HUES64 (cell line): ENCODE results near the gene NRM.
A peak's percentile ranks its signal among the peaks of the same experiment; 100 is the strongest.

ENCODE experiments used
- H3K27ac ChIP-seq: 2 replicates; pipeline ENCODE4 v1.7.0; 2013; ENCODE audit warnings: low read depth, low read length, inconsistent platforms
- H3K27me3 ChIP-seq: 2 replicates; pipeline ENCODE4 v1.6.1; 2013; ENCODE audit warnings: mild to moderate bottlenecking, low read length; ENCODE audit not compliant: insufficient read depth
- H3K36me3 ChIP-seq: 2 replicates; pipeline ENCODE4 v1.6.1; 2013; ENCODE audit warnings: mild to moderate bottlenecking, low read length; ENCODE audit not compliant: insufficient read depth
- H3K4me1 ChIP-seq: 2 replicates; pipeline ENCODE4 v1.6.1; 2013; ENCODE audit warnings: mild to moderate bottlenecking, low read length, moderate library complexity; ENCODE audit not compliant: insufficient read depth
- H3K4me3 ChIP-seq: 2 replicates; pipeline ENCODE4 v1.5.1; 2013; ENCODE audit warnings: mild to moderate bottlenecking, low read length, moderate library complexity
- H3K9ac ChIP-seq: 2 replicates; pipeline ENCODE4 v1.6.1; 2013; ENCODE audit warnings: mild to moderate bottlenecking, low read depth, low read length
- H3K9me3 ChIP-seq: 2 replicates; pipeline ENCODE4 v1.6.1; 2013; ENCODE audit warnings: low read depth, low read length; ENCODE audit not compliant: insufficient read depth
- WGBS: fragments of 150-250, 120-280 bp; methylation state at CpG from one replicate; pipeline ENCODE4 v1.1.7; 2013; ENCODE audit warnings: missing lambda C conversion rate; 5-methylcytosine and 5-hydroxymethylcytosine counted together

Gene NRM

GRCh38 chr6:30703011-30703410, 12.2 kb upstream of the NRM start:
- 98% methylated on average over 10 of the region's 10 CpGs for WGBS
- H3K9ac ChIP-seq: no peak overlapping the region
- no peak overlapping the region for H3K27ac ChIP-seq
- H3K27me3 ChIP-seq: no peaks in the 10 kb centered on the region
- no peaks in the 10 kb centered on the region for H3K9me3 ChIP-seq
- no peak overlapping the region for H3K4me3 ChIP-seq
- peaks cover 75% of the 10 kb centered on the region for H3K36me3 ChIP-seq
- no peaks in the 10 kb centered on the region; the same call in 1 of the 2 replicates for H3K4me1 ChIP-seq

GRCh38 chr6:30700340-30700739, 9.6 kb upstream of the NRM start:
- 60% methylated on average over 4 of the region's 4 CpGs for WGBS
- H3K9ac ChIP-seq: no peak overlapping the region
- H3K9me3 ChIP-seq: no peaks in the 10 kb centered on the region
- H3K27me3 ChIP-seq: no peaks in the 10 kb centered on the region
- no peak overlapping the region for H3K4me3 ChIP-seq
- H3K36me3 ChIP-seq: peaks cover 54% of the 10 kb centered on the region
- 0 out of 2 replicates have a peak overlapping the region, but pooled peaks have one; percentile 18 for H3K27ac ChIP-seq
- H3K4me1 ChIP-seq: no peaks in the 10 kb centered on the region; the same call in 1 of the 2 replicates

- no peaks in the 10 kb centered on the region for H3K9me3 ChIP-seq
- no peaks in the 10 kb centered on the region for H3K27me3 ChIP-seq
- peaks cover 3% of the 10 kb centered on the region; the same call in 1 of the 2 replicates for H3K4me1 ChIP-seq
- peaks cover 18% of the 10 kb centered on the region for H3K36me3 ChIP-seq
- H3K4me3 ChIP-seq: no peak overlapping the region
- no peak overlapping the region for H3K9ac ChIP-seq
- H3K27ac ChIP-seq: no peak overlapping the region
- 92% methylated on average over 5 of the region's 5 CpGs for WGBS
These were observed 5.6 kb upstream of the NRM start for GRCh38 chr6:30696432-30696831.

GRCh38 chr6:30691208-30691847, 544 bp upstream of the NRM start:
- peak overlapping the region; percentile 39; the same call in 1 of the 2 replicates for H3K9ac ChIP-seq
- no peaks in the 10 kb centered on the region for H3K36me3 ChIP-seq
- H3K9me3 ChIP-seq: no peaks in the 10 kb centered on the region
- WGBS: 45% methylated on average over 4 of the region's 8 CpGs
- no peaks in the 10 kb centered on the region for H3K27me3 ChIP-seq
- peaks cover 15% of the 10 kb centered on the region; the same call in 1 of the 2 replicates for H3K4me1 ChIP-seq
- peak overlapping the region; percentile 86 for H3K4me3 ChIP-seq
- H3K27ac ChIP-seq: peak overlapping the region; percentile 43; the same call in 1 of the 2 replicates

GRCh38 chr6:30689985-30690384, 799 bp downstream of the NRM start:
- H3K4me1 ChIP-seq: peaks cover 20% of the 10 kb centered on the region
- no peak overlapping the region for H3K27ac ChIP-seq
- WGBS: 59% methylated on average over 4 of the region's 4 CpGs
- H3K36me3 ChIP-seq: no peaks in the 10 kb centered on the region
- H3K9ac ChIP-seq: peak overlapping the region; percentile 65; the same call in 1 of the 2 replicates
- peak overlapping the region; percentile 86 for H3K4me3 ChIP-seq
- no peaks in the 10 kb centered on the region for H3K27me3 ChIP-seq
- no peaks in the 10 kb centered on the region for H3K9me3 ChIP-seq

- H3K27me3 ChIP-seq: no peaks in the 10 kb centered on the region
- peak overlapping the region; percentile 86 for H3K4me3 ChIP-seq
- no peak overlapping the region for H3K27ac ChIP-seq
- no peaks in the 10 kb centered on the region for H3K36me3 ChIP-seq
- H3K9me3 ChIP-seq: no peaks in the 10 kb centered on the region
- no peak overlapping the region for H3K9ac ChIP-seq
- H3K4me1 ChIP-seq: peaks cover 23% of the 10 kb centered on the region
- WGBS: 93% methylated on average over 11 of the region's 11 CpGs
These were observed 1.5 kb downstream of the NRM start for GRCh38 chr6:30689022-30689865.

GRCh38 chr6:30688569-30688968, 2.2 kb downstream of the NRM start:
- Histone ChIP-seq H3K4me1 (peaks cover 27% of the 10 kb centered on the region), H3K36me3 (no peaks in the 10 kb centered on the region), H3K9me3 (no peaks in the 10 kb centered on the region), H3K27ac (no peak overlapping the region), H3K27me3 (no peaks in the 10 kb centered on the region), H3K4me3 (no peak overlapping the region), H3K9ac (no peak overlapping the region)
- WGBS: 86% methylated on average over 8 of the region's 9 CpGs

- H3K9ac ChIP-seq: peak overlapping the region; percentile 80
- H3K27me3 ChIP-seq: no peaks in the 10 kb centered on the region
- WGBS: 21% methylated on average over 19 of the region's 22 CpGs
- H3K27ac ChIP-seq: peak overlapping the region; percentile 79
- H3K9me3 ChIP-seq: no peaks in the 10 kb centered on the region
- peak overlapping the region; percentile 74 for H3K4me3 ChIP-seq
- H3K4me1 ChIP-seq: peaks cover 35% of the 10 kb centered on the region
- no peaks in the 10 kb centered on the region for H3K36me3 ChIP-seq
These were observed 2.9 kb downstream of the NRM start for GRCh38 chr6:30687659-30688431.

GRCh38 chr6:30686908-30687658, 3.7 kb downstream of the NRM start:
- Histone ChIP-seq H3K9ac (peak overlapping the region; percentile 80), H3K27ac (peak overlapping the region; percentile 79), H3K9me3 (no peaks in the 10 kb centered on the region), H3K36me3 (no peaks in the 10 kb centered on the region), H3K4me1 (peaks cover 42% of the 10 kb centered on the region), H3K27me3 (no peaks in the 10 kb centered on the region), H3K4me3 (peak overlapping the region; percentile 74)
- WGBS: under 1% methylated on average over 52 of the region's 52 CpGs

GRCh38 chr6:30686009-30686907, 4.5 kb downstream of the NRM start, which contains the start of gene PPP1R18:
TSS of gene PPP1R18 (minus strand) at chr6:30686645. CDS start at chr6:30686018, 627 bp downstream.
- H3K27ac ChIP-seq: peak within 1 kb of the TSS; percentile 79
- peaks cover 42% of the 10 kb centered on the region for H3K4me1 ChIP-seq
- no peaks in the 10 kb centered on the region for H3K9me3 ChIP-seq
- no peaks in the 10 kb centered on the region for H3K36me3 ChIP-seq
- peak within 1 kb of the TSS; percentile 74 for H3K4me3 ChIP-seq
- H3K27me3 ChIP-seq: no peaks in the 10 kb centered on the region
- H3K9ac ChIP-seq: peak within 1 kb of the TSS; percentile 80
- WGBS: 1% methylated on average over 38 of the region's 41 CpGs
